Right lobe of liver (tissue), 6 donors: ENCODE measurements around the gene MIDN. TPM values are rescaled to one million over a fixed set of nuclear protein-coding genes. Genes with fewer than 3 reads are reported as not detected.

Source experiments
- ATAC-seq, 4 donors: fragments of 200-7000 bp; cut with Tn5 transposase; one replicate each; pipeline ENCODE4 v1.9.1; 2020; ENCODE audit warnings: mild to moderate bottlenecking in 4 of 4, moderate library complexity in 4 of 4
- DNase-seq, 3 donors: peaks; one replicate each; pipeline ENCODE4 v3.0.0-alpha.2; 2020
- H3K27ac ChIP-seq, 3 donors: fragments of 200-600 bp; one replicate each; pipeline ENCODE4 v1.8.0; 2022
- H3K27me3 ChIP-seq, 2 donors: fragments of 200-600 bp; one replicate each; pipeline ENCODE4 v1.8.0; 2022
- H3K36me3 ChIP-seq, 4 donors: fragments of 200-600 bp; sonication (generic) in 1 of 4; one replicate each; pipeline versions ENCODE4 v1.5.1 to v1.8.0; 2017 to 2022; ENCODE audit warnings: control low read depth in 1 of 4
- H3K4me1 ChIP-seq, 4 donors: fragments of 200-600 bp; sonication (generic) in 1 of 4; one replicate each; pipeline versions ENCODE4 v1.5.1 to v1.8.0; 2017 to 2022; ENCODE audit warnings: control low read depth in 1 of 4
- H3K4me3 ChIP-seq, 3 donors: fragments of 200-600 bp; one replicate each; pipeline ENCODE4 v1.8.0; 2022
- H3K9me3 ChIP-seq, 4 donors: fragments of 200-600 bp; sonication (generic) in 1 of 4; one replicate each; pipeline versions ENCODE4 v1.5.1 to v1.8.0; 2017 to 2022; ENCODE audit warnings: control low read depth in 1 of 4
- POLR2A ChIP-seq: fragments of 450-650 bp; IDR thresholded peaks from one replicate; pipeline ENCODE4 v1.6.1; 2017; ENCODE audit warnings: antibody characterized with exemption, mild to moderate bottlenecking
- WGBS: methylation state at CpG from one replicate; pipeline ENCODE4 v1.1.6; 2018; ENCODE audit warnings: low coverage, low lambda C conversion rate; ENCODE audit not compliant: insufficient coverage; ENCODE audit errors: missing lambda C conversion rate; 5-methylcytosine and 5-hydroxymethylcytosine counted together
- intact Hi-C, 2 donors: fragments of 100-400 bp; cut with DNase I; formaldehyde crosslinking; loops; one replicate each; pipeline versions ENCODE4 v1.11.2 to v1.14.1; 2022
- total RNA-seq, 6 experiments: library from RNA; depleted of rRNA in 2 of 6; stranded (reverse); fragments of >200 nt in 2 of 6; fragmentation: NEBNext Ultra II Directional in 3 of 6; extraction: Animal tissue kit (Norgen Biotek cat#: 25700) in 3 of 6; gene quantifications; one replicate each; pipeline versions ENCODE4 v1.1.0 to v1.2.4, GENCODE V29; 2016 to 2023
- TF ChIP-seq, protein P1 (sequence below), 4 donors: fragments of 200-600 bp in 3 of 4; fragments of 450-650 bp in 1 of 4; IDR thresholded peaks; one replicate each; pipeline versions ENCODE4 v1.5.1 to v1.8.0; 2016 to 2022; ENCODE audit warnings: antibody characterized with exemption in 4 of 4, mild to moderate bottlenecking in 2 of 4
- donor health status: DM: no; HTN: yes; CAD: no.
- donor health status: DM: no; HTN: no; CAD: no.
- donor health status: DM: no; HTN: no; CAD: no.
- donor health status: DM: no; HTN: yes; CAD: no.
- donor health status: DM: no; HTN: yes; CAD: no.

Gene MIDN
- total RNA-seq, 6 experiments from 2014 or later = 22.3 to 55.1 (median 29.3) TPM

DNA sequence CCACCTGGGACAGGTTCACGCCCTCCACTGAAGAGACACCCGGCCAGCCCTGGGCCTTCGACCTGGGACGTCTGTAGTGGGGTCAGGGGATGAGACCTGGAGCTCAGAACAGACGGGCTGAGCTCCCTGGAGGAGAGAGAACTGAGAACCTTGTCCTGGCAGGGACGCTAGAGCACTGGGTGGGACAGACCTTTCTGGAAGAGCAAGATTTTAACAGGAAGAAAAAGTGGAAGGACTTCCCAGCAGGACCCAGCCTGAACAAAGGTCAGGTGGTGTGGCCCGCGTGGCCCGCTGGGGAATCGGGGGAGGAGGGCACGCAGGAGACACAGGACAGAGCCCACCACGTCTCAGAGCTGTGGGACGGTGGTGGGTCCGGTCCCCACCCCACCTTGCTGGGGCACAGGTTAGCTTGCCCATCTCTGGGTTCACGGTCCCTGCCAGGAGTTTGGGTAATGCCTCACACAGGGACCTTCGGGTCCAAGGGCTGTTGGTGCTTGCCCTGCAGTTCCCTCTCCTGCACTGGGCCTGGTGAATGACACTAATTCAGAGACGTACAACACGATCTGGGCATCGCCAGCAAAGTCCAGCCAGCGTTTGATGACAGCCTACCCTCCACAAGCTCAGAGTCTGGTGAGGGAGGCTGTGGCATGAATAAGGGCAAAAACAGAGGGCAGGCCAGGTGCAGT, 36.1 kb downstream of the MIDN start:
- WGBS = 21% methylated on average over 6 of the region's 20 CpGs
- peak in 2 of 3 donors; percentile 78 to 88 for DNase-seq
- Histone ChIP-seq H3K4me1 (peaks cover 0 to 29% (median 11%) of the 10 kb centered on the region in 4 donors), H3K27ac (peak overlapping the region; percentile 63 to 88 (median 70)), H3K27me3 (no peaks in the 10 kb centered on the region), H3K9me3 (no peaks in the 10 kb centered on the region), H3K36me3 (peaks cover 0 to under 1% (median under 1%) of the 10 kb centered on the region in 4 donors), H3K4me3 (peak overlapping the region; percentile 29 to 57 (median 46))
- peak; percentile 19 for TF ChIP-seq POLR2A
- TF ChIP-seq, protein P1, sequence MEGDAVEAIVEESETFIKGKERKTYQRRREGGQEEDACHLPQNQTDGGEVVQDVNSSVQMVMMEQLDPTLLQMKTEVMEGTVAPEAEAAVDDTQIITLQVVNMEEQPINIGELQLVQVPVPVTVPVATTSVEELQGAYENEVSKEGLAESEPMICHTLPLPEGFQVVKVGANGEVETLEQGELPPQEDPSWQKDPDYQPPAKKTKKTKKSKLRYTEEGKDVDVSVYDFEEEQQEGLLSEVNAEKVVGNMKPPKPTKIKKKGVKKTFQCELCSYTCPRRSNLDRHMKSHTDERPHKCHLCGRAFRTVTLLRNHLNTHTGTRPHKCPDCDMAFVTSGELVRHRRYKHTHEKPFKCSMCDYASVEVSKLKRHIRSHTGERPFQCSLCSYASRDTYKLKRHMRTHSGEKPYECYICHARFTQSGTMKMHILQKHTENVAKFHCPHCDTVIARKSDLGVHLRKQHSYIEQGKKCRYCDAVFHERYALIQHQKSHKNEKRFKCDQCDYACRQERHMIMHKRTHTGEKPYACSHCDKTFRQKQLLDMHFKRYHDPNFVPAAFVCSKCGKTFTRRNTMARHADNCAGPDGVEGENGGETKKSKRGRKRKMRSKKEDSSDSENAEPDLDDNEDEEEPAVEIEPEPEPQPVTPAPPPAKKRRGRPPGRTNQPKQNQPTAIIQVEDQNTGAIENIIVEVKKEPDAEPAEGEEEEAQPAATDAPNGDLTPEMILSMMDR (IDR thresholded peaks at IDR 0.05) = no peak
- ATAC-seq = peak; percentile 51 to 65 (median 58)
- intact Hi-C loops = loop anchor here in 1 of 2 donors (10.0 kb wide), 2 partner anchors 110 to 220 kb away; no protein-coding TSS in a partner anchor

DNA sequence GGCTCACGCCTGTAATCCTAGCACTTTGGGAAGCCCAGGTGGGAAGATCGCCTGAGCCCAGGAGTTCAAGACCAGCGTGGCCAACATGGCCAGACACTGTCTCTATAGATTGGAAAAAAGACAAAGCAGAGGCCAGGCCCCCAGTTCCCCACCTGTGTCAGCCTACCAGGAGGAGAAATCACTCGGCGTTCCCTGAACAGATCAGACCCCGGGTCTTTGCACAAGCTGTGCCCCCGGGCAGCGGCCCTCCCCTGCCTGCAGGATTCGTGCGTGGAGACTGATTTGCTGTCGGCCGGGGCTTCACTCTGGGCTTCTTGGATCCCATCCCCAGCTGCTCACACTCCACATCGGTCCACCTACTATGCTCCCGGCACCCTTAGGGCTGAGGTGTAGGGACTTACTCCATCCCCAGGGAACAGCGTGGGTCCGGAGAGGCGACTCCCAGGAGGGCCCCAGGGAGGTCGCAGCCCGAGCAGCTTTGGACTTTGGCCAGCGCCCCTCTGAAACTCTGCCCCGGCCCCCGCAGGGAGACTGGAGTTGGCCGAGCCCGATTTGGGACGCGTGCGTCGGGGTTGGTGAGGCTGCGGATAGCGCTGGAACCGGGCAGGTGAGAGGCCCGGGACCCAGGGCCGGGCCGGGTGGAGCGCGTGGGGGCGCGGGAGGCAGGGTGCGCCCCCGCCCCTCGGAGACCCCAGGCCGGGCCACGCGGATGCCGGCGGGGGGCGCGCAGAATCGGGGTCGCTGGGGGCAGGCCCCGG, 36.8 kb downstream of the MIDN start:
- Histone ChIP-seq H3K4me1 (peaks cover 0 to 29% (median 11%) of the 10 kb centered on the region in 4 donors), H3K4me3 (peak overlapping the region in 1 of 3 donors; percentile 5), H3K27ac (peak overlapping the region; percentile 63 to 88 (median 70)), H3K27me3 (no peaks in the 10 kb centered on the region), H3K9me3 (no peaks in the 10 kb centered on the region), H3K36me3 (no peaks in the 10 kb centered on the region)
- WGBS = no CpG with 5 or more reads among the region's 51 CpGs
- intact Hi-C loops = loop anchor here in 1 of 2 donors (10.0 kb wide), 2 partner anchors 110 to 220 kb away; no protein-coding TSS in a partner anchor
- TF ChIP-seq, protein P1 (IDR thresholded peaks at IDR 0.05) = no peak
- TF ChIP-seq POLR2A = no peak
- DNase-seq (peak in 2 of 3 donors; percentile 49 to 55), ATAC-seq (no peak)

DNA sequence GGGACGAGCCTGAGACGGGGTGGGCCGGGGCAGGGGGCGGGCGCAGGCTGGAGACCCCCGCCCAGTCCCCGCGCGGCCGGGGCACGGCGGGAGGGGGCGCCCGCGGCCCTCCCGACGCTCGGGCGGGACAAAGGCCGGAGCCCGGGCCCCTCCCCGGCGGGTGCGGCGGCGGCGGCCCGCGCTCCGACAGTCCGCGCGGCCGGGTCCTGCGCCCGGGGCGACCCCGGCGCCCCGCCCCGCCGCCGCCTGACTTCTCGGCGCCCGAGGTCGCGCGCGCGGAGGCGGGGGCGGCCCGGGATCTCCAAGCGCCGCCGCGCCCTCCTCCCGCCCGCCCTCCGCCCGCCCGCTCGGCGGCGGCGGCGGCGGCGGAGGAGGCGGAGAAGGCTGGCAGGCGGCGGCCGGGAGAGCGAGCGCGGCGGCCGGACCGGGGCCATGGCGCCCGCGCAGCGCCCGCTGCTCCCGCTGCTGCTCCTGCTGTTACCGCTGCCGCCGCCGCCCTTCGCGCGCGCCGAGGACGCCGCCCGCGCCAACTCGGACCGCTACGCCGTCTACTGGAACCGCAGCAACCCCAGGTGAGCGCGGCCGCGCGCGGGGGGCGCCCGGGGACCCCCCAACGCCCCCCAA, 37.5 kb downstream of the MIDN start, which contains the start of gene EFNA2:
Gene EFNA2, plus strand, starts transcription at position 137 of the 624 bp plus-strand sequence. Its CDS starts 296 bp downstream, at position 433.
- TF ChIP-seq, protein P1 (IDR thresholded peaks at IDR 0.05) = peak in 1 of 4 donors; percentile 30
- no peak for TF ChIP-seq POLR2A
- Histone ChIP-seq H3K36me3 (no peaks in the 10 kb centered on the region), H3K9me3 (no peaks in the 10 kb centered on the region), H3K4me3 (peak within 1 kb of the TSS; percentile 23 to 46 (median 43)), H3K27ac (peak within 1 kb of the TSS; percentile 63 to 88 (median 70)), H3K4me1 (peaks cover 0 to 29% (median 11%) of the 10 kb centered on the region in 4 donors), H3K27me3 (no peaks in the 10 kb centered on the region)
- peak in 1 of 4 donors; percentile 1 for ATAC-seq
- no peak for DNase-seq
- WGBS = 0% methylated on average over 11 of the region's 113 CpGs
- intact Hi-C loops = loop anchor here in 1 of 2 donors (10.0 kb wide), 2 partner anchors 109 to 219 kb away; no protein-coding TSS in a partner anchor
